HG03103 (cell line): ENCODE data around the gene DBH.

Source experiments
- ATAC-seq: cut with Tn5 transposase; IDR thresholded peaks from one replicate; pipeline ENCODE4 v1.9.1; 2021; ENCODE audit warnings: low read depth; ENCODE audit not compliant: unreplicated experiment

Gene DBH

GRCh38 chr9:133641396-133641655 lies 5.2 kb downstream of the DBH start:
- no peak for ATAC-seq

- ATAC-seq: no peak
These were observed 5.9 kb downstream of the DBH start for GRCh38 chr9:133641861-133642595.

GRCh38 chr9:133642708-133643361 lies 6.7 kb downstream of the DBH start:
- no peak for ATAC-seq

GRCh38 chr9:133643362-133643755 lies 7.2 kb downstream of the DBH start:
- ATAC-seq: no peak

GRCh38 chr9:133643978-133644760 lies 8.0 kb downstream of the DBH start:
- ATAC-seq: no peak

- ATAC-seq: no peak
These were observed 9.0 kb downstream of the DBH start for GRCh38 chr9:133645021-133645765.

GRCh38 chr9:133647148-133647547 lies 11.0 kb downstream of the DBH start:
- no peak for ATAC-seq

GRCh38 chr9:133647765-133648469 lies 11.8 kb downstream of the DBH start:
- no peak for ATAC-seq

GRCh38 chr9:133649194-133649593 lies 13.0 kb downstream of the DBH start:
- no peak for ATAC-seq

GRCh38 chr9:133650026-133650425 lies 13.9 kb downstream of the DBH start:
- ATAC-seq: no peak

GRCh38 chr9:133653638-133654037 lies 17.5 kb downstream of the DBH start:
- ATAC-seq: no peak

GRCh38 chr9:133654736-133655657 lies 18.8 kb downstream of the DBH start:
- no peak for ATAC-seq

GRCh38 chr9:133655701-133656100 lies 19.5 kb downstream of the DBH start:
- no peak for ATAC-seq

GRCh38 chr9:133656211-133657119 lies 20.3 kb downstream of the DBH start:
- no peak for ATAC-seq

GRCh38 chr9:133657120-133657661 lies 21.0 kb downstream of the DBH start:
- no peak for ATAC-seq

- no peak for ATAC-seq
These were observed 22.6 kb downstream of the DBH start for GRCh38 chr9:133658442-133659431.

GRCh38 chr9:133659516-133659915 lies 23.4 kb downstream of the DBH start:
- no peak for ATAC-seq
